CD14-positive monocyte (primary cell): ENCODE data around the gene MEX3D. TPM values are rescaled to one million over a fixed set of nuclear protein-coding genes. Genes with fewer than 3 reads are reported as not detected.

Experiments used
- DNase-seq, 3 donors: peaks; one replicate each; pipeline ENCODE4 v3.0.0-alpha.2; 2011 to 2022
- H2AFZ ChIP-seq: 2 replicates; pipeline ENCODE4 v1.6.0; 2012; ENCODE audit warnings: mild to moderate bottlenecking, low read depth, low read length, inconsistent platforms; ENCODE audit not compliant: insufficient read depth, poor library complexity, severe bottlenecking
- H3K27ac ChIP-seq, 2 donors: 1 replicate in 1 of 2; 2 replicates in 1 of 2; pipeline ENCODE4 v1.5.1; 2012 to 2013; ENCODE audit warnings: low read length in 2 of 2, control low read depth in 1 of 2, inconsistent platforms in 1 of 2, low read depth in 1 of 2, mild to moderate bottlenecking in 1 of 2
- H3K27me3 ChIP-seq, 2 donors: one replicate each; pipeline versions ENCODE4 v1.6.0 to v1.6.1; 2011 to 2013; ENCODE audit warnings: low read length in 2 of 2; ENCODE audit not compliant: control insufficient read depth in 2 of 2, insufficient read depth in 2 of 2
- H3K36me3 ChIP-seq, 2 donors: replicated peaks in 1 of 2; 1 replicate in 1 of 2; 2 replicates in 1 of 2; pipeline versions ENCODE4 v1.5.1 to v1.6.1; 2012 to 2013; ENCODE audit warnings: low read length in 2 of 2, control low read depth in 1 of 2, inconsistent platforms in 1 of 2, mild to moderate bottlenecking in 1 of 2; ENCODE audit not compliant: insufficient read depth in 2 of 2, control insufficient read depth in 1 of 2
- H3K4me1 ChIP-seq, 2 donors: 1 replicate in 1 of 2; 2 replicates in 1 of 2; pipeline versions ENCODE4 v1.5.1 to v1.6.1; 2012 to 2013; ENCODE audit warnings: low read length in 2 of 2, control low read depth in 1 of 2, inconsistent platforms in 1 of 2, mild to moderate bottlenecking in 1 of 2, moderate library complexity in 1 of 2; ENCODE audit not compliant: insufficient read depth in 2 of 2, control insufficient read depth in 1 of 2
- H3K4me2 ChIP-seq: replicated peaks from 2 replicates; pipeline ENCODE3; 2012; ENCODE audit warnings: low read length, moderate library complexity, mild to moderate bottlenecking; ENCODE audit not compliant: poor library complexity, severe bottlenecking; ENCODE audit errors: extremely low read depth
- H3K4me3 ChIP-seq, 3 experiments: fragments of 200-600 bp in 1 of 3; sonication (generic) in 1 of 3; replicated peaks in 1 of 3; 1 replicate in 2 of 3; 2 replicates in 1 of 3; pipeline ENCODE4 v1.5.1; 2011 to 2013; ENCODE audit warnings: low read length in 3 of 3, mild to moderate bottlenecking in 3 of 3, control low read depth in 2 of 3, low read depth in 2 of 3, inconsistent platforms in 1 of 3, moderate library complexity in 1 of 3
- H3K79me2 ChIP-seq: 2 replicates; pipeline ENCODE4 v1.6.0; 2012; ENCODE audit warnings: mild to moderate bottlenecking, control low read depth, inconsistent platforms, low read length, moderate library complexity; ENCODE audit not compliant: insufficient read depth
- H3K9ac ChIP-seq: 2 replicates; pipeline ENCODE4 v1.6.0; 2017; ENCODE audit warnings: low read length, mild to moderate bottlenecking; ENCODE audit not compliant: insufficient read depth, poor library complexity, severe bottlenecking
- H3K9me3 ChIP-seq, 2 donors: replicated peaks in 1 of 2; 1 replicate in 1 of 2; 2 replicates in 1 of 2; pipeline versions ENCODE4 v1.5.1 to v1.6.1; 2012 to 2013; ENCODE audit warnings: low read length in 2 of 2, control low read depth in 1 of 2; ENCODE audit not compliant: control insufficient read depth in 1 of 2, insufficient read depth in 1 of 2
- H4K20me1 ChIP-seq: 2 replicates; pipeline ENCODE4 v1.6.0; 2012; ENCODE audit warnings: mild to moderate bottlenecking, low read length, control low read depth, moderate library complexity; ENCODE audit not compliant: insufficient read depth
- H3K27ac Mint-ChIP-seq, 7 donors: one replicate each; pipeline ENCODE4 v1.8.0; 2020; ENCODE audit warnings: mild to moderate bottlenecking in 7 of 7, mixed read lengths in 7 of 7, moderate library complexity in 6 of 7, inconsistent platforms in 2 of 7
- H3K27me3 Mint-ChIP-seq, 3 donors: one replicate each; pipeline ENCODE4 v1.8.0; 2021 to 2022; ENCODE audit warnings: low read depth in 3 of 3, mild to moderate bottlenecking in 3 of 3, mixed read lengths in 3 of 3, moderate library complexity in 3 of 3, inconsistent platforms in 1 of 3
- H3K36me3 Mint-ChIP-seq, 2 donors: one replicate each; pipeline ENCODE4 v1.8.0; 2020; ENCODE audit warnings: mixed read lengths in 2 of 2, inconsistent platforms in 1 of 2, mild to moderate bottlenecking in 1 of 2
- H3K4me1 Mint-ChIP-seq: one replicate; pipeline ENCODE4 v1.8.0; 2020; ENCODE audit warnings: mild to moderate bottlenecking, mixed read lengths
- H3K4me3 Mint-ChIP-seq, 2 donors: one replicate each; pipeline ENCODE4 v1.8.0; 2020; ENCODE audit warnings: mild to moderate bottlenecking in 2 of 2, mixed read lengths in 2 of 2, moderate library complexity in 1 of 2
- H3K9me3 Mint-ChIP-seq, 7 donors: one replicate each; pipeline ENCODE4 v1.8.0; 2020 to 2022; ENCODE audit warnings: mixed read lengths in 7 of 7, mild to moderate bottlenecking in 6 of 7, moderate library complexity in 6 of 7, inconsistent platforms in 2 of 7
- CTCF ChIP-seq: fragments of 200-600 bp; IDR thresholded peaks from one replicate; pipeline ENCODE4 v1.8.0; 2022; ENCODE audit warnings: antibody characterized with exemption, mild to moderate bottlenecking
- WGBS: methylation state at CpG from one replicate; pipeline ENCODE4 v1.1.5; 2013; ENCODE audit warnings: missing lambda C conversion rate; ENCODE audit not compliant: insufficient coverage; 5-methylcytosine and 5-hydroxymethylcytosine counted together
- intact Hi-C, 2 donors: fragments of 100-400 bp; cut with micrococcal nuclease; formaldehyde crosslinking; loops; one replicate each; pipeline versions ENCODE4 v1.15.0 to v1.15.1; 2023
- polyA plus RNA-seq, 3 donors: library from polyadenylated mRNA; depleted of rRNA in 1 of 3; unstranded in 2 of 3; stranded (reverse) in 1 of 3; fragments of 300-500 nt in 2 of 3; fragments of >200 nt in 1 of 3; fragmentation: Illumina TruSeq in 2 of 3; gene quantifications; 1 replicate in 2 of 3; 2 replicates in 1 of 3; pipeline ENCODE4 v1.2.3, GENCODE V29; 2012 to 2021
- small RNA-seq: library from RNA; depleted of rRNA; stranded (forward); fragments of <200 nt; gene quantifications from one replicate; pipeline ENCODE3, GENCODE V24; 2012; ENCODE audit warnings: low read depth; ENCODE audit not compliant: insufficient read length

Gene MEX3D
- polyA plus RNA-seq, 3 donors, result 0.08 to 1.0 (median 0.10) TPM

- peaks cover 0 to 1% of the 10 kb centered on the region in 2 donors for H3K36me3 Mint-ChIP-seq
- Histone ChIP-seq H3K9ac (no peak overlapping the region), H4K20me1 (no peaks in the 10 kb centered on the region), H3K4me1 (peaks cover 8 to 13% of the 10 kb centered on the region in 2 donors), H3K79me2 (no peaks in the 10 kb centered on the region), H3K4me3 (no peak overlapping the region), H2AFZ (no peak overlapping the region), H3K9me3 (peaks cover 11 to 31% of the 10 kb centered on the region in 2 donors), H3K27ac (no peak overlapping the region), H3K4me2 (no peak overlapping the region), H3K36me3 (no peaks in the 10 kb centered on the region), H3K27me3 (peaks cover 3 to 33% of the 10 kb centered on the region in 2 donors)
- no peak for DNase-seq
- intact Hi-C loops, result no loop called here
- WGBS, result 66% methylated on average over 3 of the region's 8 CpGs
- H3K27ac Mint-ChIP-seq, result no peak overlapping the region
- peaks cover 38 to 66% (median 57%) of the 10 kb centered on the region in 3 donors for H3K27me3 Mint-ChIP-seq
- H3K9me3 Mint-ChIP-seq, result peaks cover 14 to 43% (median 29%) of the 10 kb centered on the region in 7 donors
- no peak overlapping the region for H3K4me3 Mint-ChIP-seq
- no peak for TF ChIP-seq CTCF
- H3K4me1 Mint-ChIP-seq, result peaks cover 10% of the 10 kb centered on the region
These were observed 63.1 kb downstream of the MEX3D start for GRCh38 chr19:1505012-1505411.

Small RNAs within 50 kb of the gene (small RNA-seq; reads per million reads assigned to genes)
- not detected for gene AC005943.2
- gene RN7SL477P, result not detected
- gene RNU6-1223P, result not detected

Other genes starting within 250 kb of the MEX3D start
- 100 to 1,000 TPM; 119 to 232 (median 211) TPM for gene NDUFS7, start 184.4 kb downstream of the MEX3D start, polyA plus RNA-seq
- 1 to 10 TPM in 1 of 3 donors, under 1 TPM in 2; 0.95 to 1.3 (median 0.96) TPM for gene GAMT, start 166.8 kb downstream of the MEX3D start, polyA plus RNA-seq
- gene DAZAP1, start 160.7 kb downstream of the MEX3D start, polyA plus RNA-seq, result 10 to 100 TPM in 1 of 3 donors, 1 to 10 TPM in 2; 3.3 to 57.1 (median 4.2) TPM
- 1,000 to 10,000 TPM; 1,318 to 3,451 (median 1,526) TPM for gene RPS15, start 129.9 kb downstream of the MEX3D start, polyA plus RNA-seq
- under 1 TPM in 1 of 3 donors, not detected in 2; 0.04 TPM for gene APC2, start 118.2 kb downstream of the MEX3D start, polyA plus RNA-seq
- gene C19orf25, start 89.1 kb downstream of the MEX3D start, polyA plus RNA-seq, result 10 to 100 TPM; 18.2 to 20.9 (median 19.9) TPM
- gene PCSK4, start 78.0 kb downstream of the MEX3D start, polyA plus RNA-seq, result 1 to 10 TPM in 1 of 3 donors, under 1 TPM in 1, not detected in 1; 0.34 to 1.0 TPM
- gene REEP6, start 77.1 kb downstream of the MEX3D start, polyA plus RNA-seq, result 1 to 10 TPM in 1 of 3 donors, under 1 TPM in 2; 0.51 to 1.8 (median 0.81) TPM
- under 1 TPM in 1 of 3 donors, not detected in 2; 0.09 TPM for gene ADAMTSL5, start 55.3 kb downstream of the MEX3D start, polyA plus RNA-seq
- gene PLK5, start 44.2 kb downstream of the MEX3D start, polyA plus RNA-seq, result not detected
- gene MBD3, start 24.5 kb upstream of the MEX3D start, polyA plus RNA-seq, result 10 to 100 TPM in 1 of 3 donors, 1 to 10 TPM in 2; 2.6 to 35.3 (median 4.9) TPM
- 100 to 1,000 TPM in 2 of 3 donors, 10 to 100 TPM in 1; 55.6 to 731 (median 659) TPM for gene UQCR11, start 37.1 kb upstream of the MEX3D start, polyA plus RNA-seq
- gene TCF3, start 84.3 kb upstream of the MEX3D start, polyA plus RNA-seq, result 10 to 100 TPM in 1 of 3 donors, 1 to 10 TPM in 2; 2.4 to 36.2 (median 3.3) TPM
- not detected for gene ONECUT3, start 185.2 kb upstream of the MEX3D start, polyA plus RNA-seq
- 1 to 10 TPM; 1.6 to 8.2 (median 1.8) TPM for gene ATP8B3, start 244.0 kb upstream of the MEX3D start, polyA plus RNA-seq